GM19324 (cell line): ENCODE measurements around the gene GCH1.
"Not testable (repeated sequence)": the region's sequence is repeated elsewhere in the genome, so short reads cannot be mapped to it uniquely, and the experiment has no call there.

Source experiments
- ATAC-seq: cut with Tn5 transposase; IDR thresholded peaks from one replicate; pipeline ENCODE4 v1.9.1; 2021; ENCODE audit warnings: mild to moderate bottlenecking, moderate library complexity; ENCODE audit not compliant: unreplicated experiment, low FRiP score

GCH1 gene

GRCh38 chr14:54804538-54805041 lies 98.0 kb downstream of the GCH1 start:
- ATAC-seq = no peak

GRCh38 chr14:54803926-54804537 lies 98.6 kb downstream of the GCH1 start:
- ATAC-seq = no peak

GRCh38 chr14:54803396-54803795 lies 99.2 kb downstream of the GCH1 start:
- no peak for ATAC-seq

- not testable (repeated sequence) for ATAC-seq
Measured at GRCh38 chr14:54801482-54801881, 101.1 kb downstream of the GCH1 start.

- no peak for ATAC-seq
Measured at GRCh38 chr14:54798465-54799124, 104.0 kb downstream of the GCH1 start.

GRCh38 chr14:54797986-54798385 lies 104.6 kb downstream of the GCH1 start:
- ATAC-seq = no peak

GRCh38 chr14:54797556-54797955 lies 105.1 kb downstream of the GCH1 start:
- ATAC-seq = no peak

GRCh38 chr14:54796961-54797360 lies 105.7 kb downstream of the GCH1 start:
- no peak for ATAC-seq

GRCh38 chr14:54794796-54795195 lies 107.8 kb downstream of the GCH1 start:
- no peak for ATAC-seq

- no peak for ATAC-seq
Measured at GRCh38 chr14:54794159-54794558, 108.5 kb downstream of the GCH1 start.

GRCh38 chr14:54792288-54792687 lies 110.3 kb downstream of the GCH1 start:
- ATAC-seq = no peak
